NCI-H1048 (cell line): ENCODE data around the gene TMEM87A.
"Not testable (repeated sequence)": the region's sequence is repeated elsewhere in the genome, so short reads cannot be mapped to it uniquely, and the experiment has no call there.

Source experiments
- DNase-seq: peaks from one replicate; lab custom pipeline; 2025; lab: John Stamatoyannopoulos, UW

The TMEM87A gene

DNA sequence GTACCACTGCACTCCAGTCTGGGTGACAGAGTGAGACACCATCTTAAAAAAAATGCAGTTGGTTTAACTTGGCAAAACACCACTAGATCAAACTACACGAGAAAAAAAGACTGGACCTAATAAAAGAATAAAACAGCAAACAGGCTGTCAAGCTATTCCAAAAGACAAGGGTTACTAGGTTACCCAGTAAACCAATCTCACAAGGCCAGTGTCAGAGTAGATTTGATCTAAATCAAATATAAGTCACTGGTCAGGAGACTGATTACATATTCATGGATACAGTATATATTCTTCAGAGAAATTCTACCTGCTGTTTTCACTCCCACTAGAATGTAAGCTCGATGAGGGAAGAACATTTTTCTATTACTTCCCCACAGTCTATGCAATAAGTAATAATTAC, 2.7 kb downstream of the TMEM87A start:
- no peak for DNase-seq

DNA sequence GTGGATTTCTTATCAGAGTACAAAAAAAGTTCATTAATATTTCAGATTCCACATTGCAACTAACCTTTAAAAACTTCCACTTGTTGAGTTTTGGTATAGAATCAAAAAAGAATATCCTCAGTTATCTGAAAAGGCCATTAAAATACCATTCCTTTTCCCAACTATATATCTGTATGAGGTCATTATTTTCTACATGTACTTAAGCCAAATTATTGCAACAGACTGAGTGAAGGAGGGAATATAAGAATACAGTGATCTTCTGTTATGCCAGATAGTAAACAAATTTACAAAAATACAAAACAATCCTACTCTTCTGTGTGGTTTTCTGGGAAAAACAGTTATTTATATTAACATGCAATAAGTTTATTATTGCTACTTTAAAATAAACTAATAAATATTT, 5.9 kb downstream of the TMEM87A start:
- DNase-seq, result no peak

DNA sequence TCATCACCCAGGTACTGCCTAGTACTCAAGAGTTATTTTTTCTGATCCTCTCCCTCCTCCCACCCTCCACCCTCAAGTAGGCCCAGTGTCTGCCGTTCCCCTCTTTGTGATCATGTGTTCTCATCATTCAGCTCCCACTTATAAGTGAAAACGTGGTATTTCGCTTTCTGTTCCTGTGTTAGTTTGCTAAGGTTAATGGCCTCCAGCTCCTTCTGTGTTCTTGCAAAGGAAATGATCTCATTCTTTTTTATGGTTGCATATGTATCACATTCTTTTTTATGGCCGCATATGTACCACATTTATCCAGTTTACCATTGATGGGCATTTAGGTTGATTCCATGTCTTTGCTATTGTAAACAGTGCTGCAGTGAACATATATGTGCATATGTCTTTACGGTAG, 8.4 kb downstream of the TMEM87A start:
- DNase-seq, result no peak

DNA sequence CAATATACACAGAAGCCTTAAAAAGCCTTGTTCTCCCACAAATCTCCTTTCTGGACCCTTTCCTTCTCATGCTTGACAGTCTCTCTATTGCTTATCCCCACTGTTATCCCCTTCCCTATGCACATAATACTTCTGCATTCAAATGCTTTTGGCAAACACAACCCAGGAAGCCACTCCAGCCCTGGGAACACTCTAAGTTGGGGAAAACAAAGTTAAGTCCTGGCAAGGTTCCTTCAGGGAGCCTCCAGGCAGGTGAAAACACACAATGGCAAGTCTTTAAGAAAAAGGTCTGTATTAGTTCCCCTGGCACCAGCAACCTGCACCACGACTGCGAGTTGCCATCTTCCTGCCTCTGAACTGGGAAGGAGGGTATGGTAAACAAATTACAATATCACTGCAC, 19.9 kb downstream of the TMEM87A start:
- DNase-seq, result no peak

GRCh38 chr15:42240823-42241222, 32.4 kb downstream of the TMEM87A start:
- DNase-seq, result no peak

GRCh38 chr15:42239528-42240182, 33.6 kb downstream of the TMEM87A start:
- DNase-seq, result no peak

- DNase-seq, result no peak
These were observed 40.1 kb downstream of the TMEM87A start for GRCh38 chr15:42233107-42233506.

DNA sequence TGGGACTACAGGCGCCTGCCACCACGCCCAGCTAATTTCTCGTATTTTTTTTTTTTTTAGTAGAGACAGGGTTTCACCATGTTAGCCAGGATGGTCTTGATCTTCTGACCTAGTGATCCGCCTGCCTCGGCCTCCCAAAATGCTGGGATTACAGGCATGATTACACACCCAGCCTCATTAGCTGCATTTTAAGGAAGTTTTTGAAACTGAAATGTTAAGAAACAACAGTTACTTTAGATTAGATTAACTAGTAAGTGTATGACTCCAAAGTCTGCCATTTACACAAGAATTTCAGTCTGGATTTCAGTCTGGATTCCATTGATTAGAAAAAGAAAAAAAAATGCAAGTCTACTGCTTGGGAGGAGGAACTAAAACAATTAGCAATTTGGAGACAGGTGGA, 40.6 kb downstream of the TMEM87A start:
- DNase-seq, result no peak

DNA sequence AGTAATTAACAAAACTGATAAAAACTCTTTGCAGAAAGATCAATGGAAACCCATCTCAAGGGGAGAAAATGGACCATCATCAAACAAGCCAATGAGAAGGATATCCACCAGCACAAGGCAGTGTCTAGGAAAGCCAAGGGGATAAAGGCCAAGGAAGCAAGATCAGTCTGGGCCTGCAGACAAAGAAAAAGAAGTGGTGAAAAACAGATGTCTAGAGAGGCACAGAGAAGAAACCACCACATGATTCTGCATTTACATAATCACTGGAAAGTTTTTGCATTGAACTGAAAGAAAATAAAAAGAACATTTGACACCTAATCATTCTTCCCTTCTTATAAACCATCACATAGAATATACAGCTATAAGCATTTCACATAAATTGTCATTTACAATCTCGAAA, 42.1 kb downstream of the TMEM87A start:
- no peak for DNase-seq

- not testable (repeated sequence) for DNase-seq
These were observed 44.3 kb downstream of the TMEM87A start for GRCh38 chr15:42228981-42229380.

- DNase-seq, result peak; percentile 18
These were observed 45.2 kb downstream of the TMEM87A start for GRCh38 chr15:42228036-42228435.

DNA sequence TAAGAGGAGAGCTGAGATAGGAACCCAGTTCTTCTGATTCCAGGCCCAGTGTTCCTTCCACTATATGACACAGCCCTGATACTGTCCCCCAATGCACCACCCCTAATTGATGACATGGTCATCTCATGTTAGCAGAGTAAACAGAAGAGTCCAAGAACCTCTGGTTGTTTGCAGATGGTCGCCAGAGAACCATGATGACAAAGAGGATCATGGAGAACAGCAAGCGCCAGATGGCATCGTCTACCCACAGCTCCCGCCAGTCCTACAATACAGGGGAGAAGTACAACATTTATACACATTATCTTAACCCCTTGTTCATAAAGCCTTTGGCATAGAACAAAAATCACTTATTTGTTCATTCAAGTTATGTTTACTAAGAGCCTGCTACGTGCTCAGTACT, 46.6 kb downstream of the TMEM87A start:
- no peak for DNase-seq

DNA sequence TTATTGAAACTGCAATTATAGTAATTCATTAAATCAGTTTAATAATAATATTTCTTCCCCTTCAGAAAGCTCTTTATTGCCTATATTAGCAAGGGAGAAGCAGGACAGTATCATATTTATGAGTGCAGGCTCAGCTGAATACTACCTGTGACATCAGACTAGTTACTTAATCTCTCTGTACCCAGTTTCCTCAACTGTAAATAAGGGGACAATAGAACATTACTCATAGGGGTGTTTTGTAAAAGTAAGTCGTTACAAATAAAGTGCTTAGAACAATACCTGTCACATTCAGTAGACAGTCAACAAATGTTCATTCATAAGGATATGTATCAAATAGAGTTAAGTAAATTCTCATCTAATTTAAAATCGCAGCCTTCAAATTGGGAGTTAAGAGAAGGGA, 53.0 kb downstream of the TMEM87A start:
- no peak for DNase-seq

DNA sequence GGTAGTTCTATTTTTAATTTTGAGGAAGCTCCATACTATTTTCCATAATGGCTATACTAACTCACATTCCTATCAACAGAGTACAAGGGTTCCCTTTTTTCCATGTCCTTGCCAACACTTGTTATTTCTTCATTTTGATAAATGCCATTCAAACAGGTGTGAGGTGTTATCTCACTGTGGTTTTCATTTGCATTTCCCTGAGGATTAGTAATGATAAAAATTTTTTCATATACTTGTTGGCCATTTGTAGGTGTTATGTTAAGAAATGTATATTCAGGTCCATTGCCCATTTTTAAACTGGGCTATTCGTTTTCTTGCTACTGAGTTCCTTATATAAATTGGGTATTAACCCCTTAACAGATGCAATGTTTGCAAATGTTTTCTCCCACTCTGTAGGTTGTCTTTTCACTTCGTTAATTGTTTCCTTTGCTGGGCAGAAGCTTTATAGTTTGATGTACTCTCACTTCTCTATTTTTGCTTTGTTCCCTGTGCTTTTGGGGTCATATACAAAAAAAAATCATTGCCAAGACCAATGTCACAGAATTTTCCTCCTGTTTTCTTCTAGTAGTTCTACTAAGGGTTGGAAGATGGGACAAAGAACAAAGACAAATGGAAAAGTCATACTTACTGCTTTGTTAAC, 54.2 kb downstream of the TMEM87A start:
- DNase-seq, result no peak

GRCh38 chr15:42217568-42217967, 55.7 kb downstream of the TMEM87A start:
- no peak for DNase-seq

DNA sequence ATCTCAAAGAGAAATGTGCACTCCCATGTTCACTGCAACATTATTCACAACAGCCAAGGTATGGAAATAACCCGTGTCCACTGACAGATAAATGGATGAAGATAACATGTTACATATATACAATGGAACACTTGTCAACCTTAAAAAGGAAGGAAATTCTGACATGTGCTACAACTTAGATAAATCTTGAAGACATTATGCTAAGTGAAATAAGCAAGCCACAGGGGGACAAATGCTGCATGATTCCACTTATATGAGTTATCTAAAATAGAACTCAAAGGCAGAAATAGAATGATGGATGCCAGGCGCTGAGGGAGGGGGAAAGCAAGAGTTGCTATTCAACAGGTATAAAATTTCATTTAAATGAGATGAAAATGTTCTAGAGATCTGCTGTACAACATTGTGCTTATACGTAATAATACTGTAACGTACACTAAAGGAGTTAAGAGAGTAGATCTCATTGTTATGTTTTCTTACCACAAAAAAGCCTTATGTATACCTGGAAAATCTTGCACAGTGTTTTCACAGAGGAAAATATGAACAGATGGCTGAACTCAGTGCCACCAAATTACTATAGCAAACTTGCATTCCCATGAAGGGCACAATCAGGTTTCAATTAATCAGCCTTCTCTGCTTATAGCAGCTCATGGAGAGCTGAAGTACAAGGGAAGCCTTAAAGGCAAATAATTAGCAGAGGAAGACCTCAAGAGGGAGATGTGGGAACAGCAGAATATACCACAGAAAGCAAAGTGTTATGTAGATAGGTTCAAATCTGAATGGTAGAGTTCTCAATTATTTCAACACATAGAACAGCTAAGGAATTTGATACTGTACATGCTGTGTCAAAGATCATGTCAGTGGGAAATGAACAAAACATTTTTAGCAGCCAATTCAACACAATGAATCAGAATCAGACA, 57.1 kb downstream of the TMEM87A start:
- no peak for DNase-seq

- DNase-seq, result no peak
These were observed 58.6 kb downstream of the TMEM87A start for GRCh38 chr15:42214600-42214999.

DNA sequence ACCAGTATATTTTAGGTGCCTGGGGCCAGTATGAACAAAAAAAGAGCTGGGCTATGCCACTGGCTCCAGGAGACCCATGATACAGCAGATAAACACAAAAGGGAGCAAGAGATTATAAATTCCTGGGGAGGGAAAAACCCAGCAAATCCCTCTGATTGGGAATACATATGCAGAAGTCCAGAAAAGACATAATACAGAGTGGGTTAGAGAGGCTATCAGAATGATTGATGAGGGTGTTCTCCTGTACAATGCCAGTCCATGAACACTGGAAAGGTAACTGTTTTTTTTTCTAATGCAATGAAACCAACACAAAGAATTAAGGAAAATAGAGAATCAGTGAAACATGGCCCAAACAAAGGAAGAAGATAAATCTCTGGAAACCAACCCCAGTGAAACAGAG, 59.7 kb downstream of the TMEM87A start:
- no peak for DNase-seq

DNA sequence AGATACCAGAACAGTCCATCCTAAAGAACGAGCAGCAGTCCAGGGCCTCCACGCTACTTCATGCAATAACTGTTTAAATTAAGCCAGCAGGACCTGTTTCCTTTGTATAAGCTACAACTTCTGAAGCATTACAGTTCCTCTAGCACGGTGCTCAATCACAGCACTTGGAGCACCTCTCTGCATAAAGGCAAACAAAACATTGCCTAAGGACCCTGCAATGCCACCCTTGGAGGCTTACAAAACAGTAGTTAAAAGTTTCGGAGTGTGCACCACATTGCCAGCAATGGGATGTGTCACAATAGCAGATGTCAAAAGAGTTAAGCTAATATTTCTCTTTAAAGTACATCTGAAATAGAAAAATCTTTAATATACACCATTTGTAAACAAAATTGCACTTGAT, 62.5 kb downstream of the TMEM87A start:
- no peak for DNase-seq

GRCh38 chr15:42207674-42208579, 65.3 kb downstream of the TMEM87A start, which contains the start of gene VPS39:
Gene VPS39, minus strand, starts transcription at chr15:42208304. Its CDS starts 151 bp downstream, at chr15:42208153.
- DNase-seq, result peak; percentile 33

DNA sequence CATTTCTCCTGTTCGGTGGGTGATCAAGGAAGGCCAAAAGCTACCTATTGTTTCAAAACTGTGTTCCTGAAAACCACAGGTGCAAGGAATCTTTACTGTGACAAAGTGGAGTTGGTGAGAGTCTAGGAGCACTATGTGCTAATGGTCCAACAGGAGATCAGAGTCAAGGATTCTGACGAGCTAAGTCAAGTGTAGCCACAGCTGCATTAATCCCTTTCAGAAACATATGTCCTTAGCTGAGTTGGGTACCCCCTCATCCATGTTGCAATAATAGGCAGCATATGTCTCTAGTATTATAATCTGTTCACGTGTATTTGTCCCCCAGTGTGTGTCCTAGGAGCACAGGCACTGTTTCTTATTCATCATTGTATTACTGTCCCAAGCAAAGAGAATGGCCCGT, 66.8 kb downstream of the TMEM87A start:
- DNase-seq, result no peak

DNA sequence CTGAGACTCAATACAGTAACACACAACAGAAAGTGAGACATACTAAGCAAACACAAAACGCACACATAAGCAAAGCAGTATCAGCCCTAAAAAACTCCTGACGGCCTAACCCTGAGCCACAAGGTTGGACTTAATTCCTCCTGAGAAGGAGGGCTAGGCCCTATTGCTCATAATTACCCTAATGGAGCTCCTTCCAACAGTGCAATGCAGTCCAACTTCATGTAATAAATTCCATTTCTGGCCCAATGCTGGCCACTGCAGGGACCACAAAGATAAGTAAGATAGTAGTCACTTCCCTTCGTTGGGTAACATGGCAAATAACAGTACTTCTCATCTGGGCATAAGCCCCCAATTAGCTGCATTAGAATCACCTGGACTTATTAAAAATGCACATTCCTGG, 69.3 kb downstream of the TMEM87A start:
- no peak for DNase-seq
